WERI-Rb-1 (cell line): Measurements from ENCODE around the gene NBPF3.
"Not testable (repeated sequence)": the region's sequence is repeated elsewhere in the genome, so short reads cannot be mapped to it uniquely, and the experiment has no call there.

Source experiments
- DNase-seq: peaks from one replicate; pipeline ENCODE4 v3.0.0-alpha.2; 2020
- H3K27ac ChIP-seq: fragments of 250-450 bp; sonication (Bioruptor Pico); 2 replicates; pipeline ENCODE4 v1.5.1; 2020; ENCODE audit warnings: mild to moderate bottlenecking, moderate library complexity
- H3K27me3 ChIP-seq: fragments of 250-450 bp; sonication (Bioruptor Pico); 2 replicates; pipeline ENCODE4 v1.5.1; 2021; ENCODE audit warnings: mild to moderate bottlenecking, low read depth, moderate library complexity; ENCODE audit not compliant: insufficient read depth, severe bottlenecking
- H3K36me3 ChIP-seq: fragments of 250-450 bp; sonication (Bioruptor Pico); 2 replicates; pipeline ENCODE4 v1.5.1; 2020; ENCODE audit warnings: mild to moderate bottlenecking, moderate library complexity
- H3K4me3 ChIP-seq: 2 replicates; pipeline ENCODE4 v1.5.1; 2011; ENCODE audit warnings: low read depth, mild to moderate bottlenecking, control low read depth, low read length
- H3K9me3 ChIP-seq: fragments of 250-450 bp; sonication (Bioruptor Pico); 2 replicates; pipeline ENCODE4 v1.5.1; 2021; ENCODE audit warnings: mild to moderate bottlenecking, moderate library complexity; ENCODE audit not compliant: severe bottlenecking
- CTCF ChIP-seq: IDR thresholded peaks from 2 replicates; pipeline ENCODE4 v1.5.1; 2011; ENCODE audit warnings: low read depth, mild to moderate bottlenecking, control low read depth, inconsistent platforms, low read length

NBPF3 gene

GRCh38 chr1:21439721-21440629, at the start of gene NBPF3:
TSS of gene NBPF3 (plus strand) at chr1:21440137. CDS start at chr1:21445087, 4,950 bp downstream.
- H3K36me3 ChIP-seq, result no peaks in the 10 kb centered on the region
- no peaks in the 10 kb centered on the region for H3K27me3 ChIP-seq
- H3K27ac ChIP-seq, result peak within 1 kb of the TSS; percentile 54
- peak; percentile 95 for DNase-seq
- H3K9me3 ChIP-seq, result no peaks in the 10 kb centered on the region
- peak within 1 kb of the TSS; percentile 84 for H3K4me3 ChIP-seq
- TF ChIP-seq CTCF, result no peak

DNA sequence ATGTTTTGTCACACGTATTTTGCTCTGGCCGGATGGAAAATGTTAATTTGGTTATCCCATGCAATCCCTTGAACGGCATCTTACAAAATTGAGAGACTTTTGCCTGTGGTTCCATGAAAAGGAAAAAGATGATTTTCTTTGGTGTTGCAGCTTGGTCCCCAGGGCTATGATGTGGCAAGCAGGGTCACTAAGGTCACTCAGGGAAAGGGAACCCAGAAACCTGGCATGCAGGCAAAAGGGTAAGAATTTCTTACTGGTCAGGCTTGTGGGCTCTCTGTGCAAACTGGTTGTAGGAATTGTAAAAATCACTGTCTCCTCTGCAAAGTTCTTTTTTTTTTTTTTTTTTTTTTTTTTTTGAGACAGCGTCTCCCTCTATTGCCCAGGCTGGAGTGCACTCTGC, 48.4 kb upstream of the NBPF3 start:
- Histone ChIP-seq H3K4me3 (no peak overlapping the region), H3K36me3 (no peaks in the 10 kb centered on the region), H3K9me3 (peaks cover 2% of the 10 kb centered on the region), H3K27ac (peak overlapping the region; percentile 20), H3K27me3 (no peaks in the 10 kb centered on the region)
- TF ChIP-seq CTCF, result no peak
- no peak for DNase-seq

DNA sequence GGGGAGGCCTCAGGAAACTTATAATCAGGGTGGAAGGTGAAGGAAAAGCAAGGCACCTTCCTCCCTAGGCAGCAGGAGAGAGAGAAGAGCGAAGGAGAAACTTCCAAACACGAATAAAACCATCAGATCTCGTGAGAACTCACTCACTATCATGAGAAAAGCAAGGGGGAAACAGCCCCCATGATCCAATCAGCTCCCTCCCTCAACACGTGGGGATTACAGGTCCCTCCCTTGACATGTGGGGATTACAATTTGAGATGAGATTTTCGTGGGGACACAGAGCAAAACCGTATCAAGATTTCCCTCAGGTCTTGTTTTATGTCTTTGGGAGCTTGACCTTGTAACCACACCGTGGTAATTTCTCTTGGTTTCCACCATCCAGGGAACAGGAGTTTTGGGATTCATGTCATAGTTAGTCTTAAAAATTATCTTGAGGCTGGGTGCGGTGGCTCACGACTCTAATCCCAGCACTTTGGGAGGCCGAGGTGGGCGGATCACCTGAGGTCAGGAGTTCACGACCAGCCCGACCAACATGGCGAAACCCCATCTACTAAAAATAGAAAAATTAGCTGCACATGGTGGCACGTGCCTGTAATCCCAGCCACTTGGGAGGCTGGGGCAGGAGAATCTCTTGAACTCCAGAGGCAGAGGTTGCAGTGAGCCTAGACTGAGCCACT, 47.2 kb upstream of the NBPF3 start:
- H3K9me3 ChIP-seq, result no peaks in the 10 kb centered on the region

DNA sequence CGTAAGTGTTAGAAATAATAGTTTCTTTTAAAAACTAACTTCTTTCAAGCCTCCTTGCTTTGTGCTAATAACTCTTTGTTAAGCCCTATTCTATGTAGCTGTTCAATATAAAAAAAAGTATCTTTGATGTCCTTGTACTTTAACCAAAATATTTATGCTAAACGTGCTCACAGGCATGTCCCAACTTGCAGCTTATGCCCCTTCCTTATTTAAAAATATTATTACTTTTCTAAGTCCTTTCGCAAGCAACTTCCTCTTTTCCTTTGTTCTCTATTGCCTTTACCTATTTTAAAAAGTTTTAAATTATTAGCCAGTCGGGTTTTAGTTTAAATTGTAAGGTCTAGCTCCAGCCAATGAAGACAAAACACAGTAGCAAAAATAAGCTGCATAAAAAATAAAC, 43.4 kb upstream of the NBPF3 start:
- Histone ChIP-seq H3K27ac (no peak overlapping the region), H3K36me3 (no peaks in the 10 kb centered on the region), H3K9me3 (no peaks in the 10 kb centered on the region), H3K4me3 (no peak overlapping the region), H3K27me3 (no peaks in the 10 kb centered on the region)
- TF ChIP-seq CTCF, result no peak
- DNase-seq, result no peak

More for the DNA sequence above, 47.2 kb upstream of the NBPF3 start:
- H3K27me3 ChIP-seq, result no peaks in the 10 kb centered on the region
- no peak overlapping the region for H3K27ac ChIP-seq
- TF ChIP-seq CTCF, result no peak
- H3K4me3 ChIP-seq, result no peak overlapping the region
- DNase-seq, result no peak
- no peaks in the 10 kb centered on the region for H3K36me3 ChIP-seq

DNA sequence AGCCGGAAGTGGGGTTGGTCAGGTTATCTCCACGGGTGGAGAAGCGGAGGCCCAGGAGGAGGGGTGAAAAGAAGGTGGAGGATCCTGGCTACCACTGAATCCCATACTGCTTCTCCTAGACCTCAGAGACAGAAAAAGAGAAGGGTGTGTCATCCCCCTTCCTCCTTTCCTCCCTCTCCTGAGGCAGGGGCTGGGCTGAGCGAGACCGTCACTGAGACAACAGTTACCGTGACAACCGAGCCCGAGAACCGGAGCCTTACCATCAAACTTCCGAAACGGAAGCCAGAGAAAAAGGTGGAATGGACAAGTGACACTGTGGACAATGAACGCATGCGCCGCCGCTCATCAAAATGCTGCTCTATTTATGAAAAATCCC, 42.1 kb upstream of the NBPF3 start:
- Histone ChIP-seq H3K4me3 (no peak overlapping the region), H3K27me3 (no peaks in the 10 kb centered on the region), H3K27ac (no peak overlapping the region), H3K36me3 (no peaks in the 10 kb centered on the region), H3K9me3 (no peaks in the 10 kb centered on the region)
- no peak for TF ChIP-seq CTCF
- no peak for DNase-seq

DNA sequence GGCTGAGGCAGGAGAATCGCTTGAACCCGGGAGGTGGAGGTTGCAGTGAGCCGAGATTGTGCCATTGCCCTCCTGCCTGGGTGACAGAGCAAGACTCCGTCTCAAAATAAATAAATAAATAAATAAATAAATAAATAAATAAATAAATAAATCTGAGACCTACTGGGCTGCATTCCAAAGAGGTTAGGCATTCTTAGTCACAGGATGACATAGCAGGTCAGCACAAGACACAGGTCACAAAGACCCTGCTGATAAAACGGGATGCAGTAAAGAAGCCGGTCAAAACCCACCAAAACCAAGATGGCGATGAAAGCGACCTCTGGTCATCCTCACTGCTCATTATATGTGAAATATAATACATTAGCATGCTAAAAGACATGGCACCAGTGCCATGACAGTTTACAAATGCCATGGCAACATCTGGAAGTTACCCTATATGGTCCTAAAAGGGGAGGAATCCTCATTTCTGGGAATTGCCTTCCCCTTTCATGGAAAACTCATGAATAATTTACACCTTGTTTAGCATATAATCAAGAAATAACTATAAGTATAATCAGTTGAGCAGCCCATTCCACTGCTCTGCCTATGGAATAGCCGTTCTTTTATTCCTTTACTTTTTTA, 38.1 kb upstream of the NBPF3 start:
- not testable (repeated sequence) for H3K36me3 ChIP-seq, H3K4me3 ChIP-seq, H3K27ac ChIP-seq, H3K27me3 ChIP-seq, H3K9me3 ChIP-seq, DNase-seq
